HG03342 (cell line): Measurements from ENCODE around the gene PDE4D.
A peak's percentile ranks its signal among the peaks of the same experiment; 100 is the strongest.
"Not testable (repeated sequence)": the region's sequence is repeated elsewhere in the genome, so short reads cannot be mapped to it uniquely, and the experiment has no call there.

Source experiments
- ATAC-seq: cut with Tn5 transposase; IDR thresholded peaks from one replicate; pipeline ENCODE4 v1.9.1; 2021; ENCODE audit warnings: mild to moderate bottlenecking, moderate library complexity; ENCODE audit not compliant: unreplicated experiment

The PDE4D gene

GRCh38 chr5:59712836-59713497, 180.6 kb downstream of the PDE4D start:
- ATAC-seq = no peak

GRCh38 chr5:59711310-59711709, 182.2 kb downstream of the PDE4D start:
- ATAC-seq = no peak

- ATAC-seq = no peak
Measured at GRCh38 chr5:59709846-59710245, 183.7 kb downstream of the PDE4D start.

GRCh38 chr5:59709346-59709821, 184.1 kb downstream of the PDE4D start:
- ATAC-seq = no peak

- ATAC-seq = no peak
Measured at GRCh38 chr5:59704936-59705335, 188.6 kb downstream of the PDE4D start.

GRCh38 chr5:59703789-59704188, 189.7 kb downstream of the PDE4D start:
- no peak for ATAC-seq

GRCh38 chr5:59698207-59699178, 195.0 kb downstream of the PDE4D start:
- no peak for ATAC-seq

GRCh38 chr5:59694411-59694810, 199.1 kb downstream of the PDE4D start:
- no peak for ATAC-seq

- no peak for ATAC-seq
Measured at GRCh38 chr5:59693492-59694309, 199.8 kb downstream of the PDE4D start.

- ATAC-seq = peak; percentile 67
Measured at GRCh38 chr5:59685793-59686192, 207.7 kb downstream of the PDE4D start.

- no peak for ATAC-seq
Measured at GRCh38 chr5:59685191-59685530, 208.4 kb downstream of the PDE4D start.

- ATAC-seq = peak; percentile 55
Measured at GRCh38 chr5:59684388-59685190, 208.9 kb downstream of the PDE4D start.

GRCh38 chr5:59683311-59683710, 210.2 kb downstream of the PDE4D start:
- no peak for ATAC-seq

- no peak for ATAC-seq
Measured at GRCh38 chr5:59682542-59682941, 211.0 kb downstream of the PDE4D start.

GRCh38 chr5:59678943-59679342, 214.6 kb downstream of the PDE4D start:
- no peak for ATAC-seq

GRCh38 chr5:59674763-59675162, 218.8 kb downstream of the PDE4D start:
- ATAC-seq = no peak

- peak; percentile 46 for ATAC-seq
Measured at GRCh38 chr5:59673438-59674058, 220.0 kb downstream of the PDE4D start.

GRCh38 chr5:59666440-59667068, 227.0 kb downstream of the PDE4D start:
- ATAC-seq = no peak

GRCh38 chr5:59665832-59666203, 227.7 kb downstream of the PDE4D start:
- ATAC-seq = not testable (repeated sequence)
